Activated CD4-positive, alpha-beta T cell treated with anti-CD3 and anti-CD28 coated beads, Interleukin-2, amount 50 U/mL, for 16 hours (primary cell): ENCODE measurements around the gene C1QL3.
A peak's percentile ranks its signal among the peaks of the same experiment; 100 is the strongest.

ENCODE experiments used
- DNase-seq: peaks from one replicate; pipeline ENCODE4 v3.0.0-alpha.2; 2020

Gene C1QL3

GRCh38 chr10:16491933-16492332, 29.7 kb downstream of the C1QL3 start:
- no peak for DNase-seq

- no peak for DNase-seq
Observed at GRCh38 chr10:16490511-16490910, 31.2 kb downstream of the C1QL3 start.

GRCh38 chr10:16483241-16483917, 38.3 kb downstream of the C1QL3 start:
- DNase-seq: no peak

GRCh38 chr10:16481052-16481728, 40.5 kb downstream of the C1QL3 start:
- no peak for DNase-seq

- DNase-seq: no peak
Observed at GRCh38 chr10:16478801-16479200, 42.9 kb downstream of the C1QL3 start.

GRCh38 chr10:16477757-16478156, 43.9 kb downstream of the C1QL3 start:
- no peak for DNase-seq

- no peak for DNase-seq
Observed at GRCh38 chr10:16472828-16473227, 48.9 kb downstream of the C1QL3 start.

GRCh38 chr10:16470747-16471146, 50.9 kb downstream of the C1QL3 start:
- peak; percentile 31 for DNase-seq

- no peak for DNase-seq
Observed at GRCh38 chr10:16466001-16466400, 55.7 kb downstream of the C1QL3 start.
